Trophoblast cell (in vitro differentiated cells and primary cell): ENCODE measurements around the gene BRD3OS.

Experiments used
- DNase-seq, 2 donors: peaks; one replicate each; pipeline ENCODE4 v3.0.0-alpha.2; 2016
- H2AFZ ChIP-seq: 2 replicates; pipeline ENCODE4 v1.6.1; 2013; ENCODE audit warnings: low read length, moderate library complexity, mild to moderate bottlenecking; ENCODE audit not compliant: insufficient read depth, poor library complexity
- H2AK5ac ChIP-seq: 2 replicates; pipeline ENCODE4 v1.6.1; 2013; ENCODE audit warnings: mild to moderate bottlenecking, low read length
- H2BK120ac ChIP-seq: 2 replicates; pipeline ENCODE4 v1.6.1; 2013; ENCODE audit warnings: low read length, mild to moderate bottlenecking, moderate library complexity; ENCODE audit not compliant: insufficient read depth, poor library complexity
- H2BK12ac ChIP-seq: 2 replicates; pipeline ENCODE4 v1.6.1; 2013; ENCODE audit warnings: mild to moderate bottlenecking, low read length, moderate library complexity
- H2BK5ac ChIP-seq: 2 replicates; pipeline ENCODE4 v1.6.1; 2013; ENCODE audit warnings: low read length, low read depth, moderate library complexity, mild to moderate bottlenecking; ENCODE audit not compliant: poor library complexity
- H3K14ac ChIP-seq: 2 replicates; pipeline ENCODE4 v1.6.1; 2013; ENCODE audit warnings: mild to moderate bottlenecking, low read length
- H3K18ac ChIP-seq: 2 replicates; pipeline ENCODE4 v1.6.1; 2013; ENCODE audit warnings: mild to moderate bottlenecking, low read length
- H3K23ac ChIP-seq: 2 replicates; pipeline ENCODE4 v1.6.1; 2013; ENCODE audit warnings: low read length
- H3K27ac ChIP-seq: 2 replicates; pipeline ENCODE4 v1.5.1; 2013; ENCODE audit warnings: low read depth, mild to moderate bottlenecking, inconsistent platforms, low read length, moderate library complexity
- H3K27me3 ChIP-seq: 2 replicates; pipeline ENCODE4 v1.6.1; 2013; ENCODE audit warnings: inconsistent platforms, mild to moderate bottlenecking, low read length, moderate library complexity; ENCODE audit not compliant: insufficient read depth
- H3K36me3 ChIP-seq, 2 experiments: 1 replicate in 1 of 2; 2 replicates in 1 of 2; pipeline ENCODE4 v1.6.1; 2013; ENCODE audit warnings: low read length in 2 of 2, mild to moderate bottlenecking in 2 of 2, moderate library complexity in 1 of 2; ENCODE audit not compliant: insufficient read depth in 2 of 2, control insufficient read depth in 1 of 2
- H3K4ac ChIP-seq: 2 replicates; pipeline ENCODE4 v1.6.1; 2013; ENCODE audit warnings: low read depth, mild to moderate bottlenecking, low read length, moderate library complexity
- H3K4me1 ChIP-seq, 2 experiments: 1 replicate in 1 of 2; 2 replicates in 1 of 2; pipeline ENCODE4 v1.6.1; 2013; ENCODE audit warnings: low read length in 2 of 2, mild to moderate bottlenecking in 2 of 2, moderate library complexity in 1 of 2; ENCODE audit not compliant: insufficient read depth in 2 of 2, control insufficient read depth in 1 of 2
- H3K4me2 ChIP-seq: 2 replicates; pipeline ENCODE4 v1.6.1; 2013; ENCODE audit warnings: inconsistent platforms, mild to moderate bottlenecking, low read length, moderate library complexity
- H3K4me3 ChIP-seq: 2 replicates; pipeline ENCODE4 v1.5.1; 2013; ENCODE audit warnings: mild to moderate bottlenecking, low read depth, low read length, inconsistent platforms
- H3K79me1 ChIP-seq: one replicate; pipeline ENCODE4 v1.6.1; 2013; ENCODE audit warnings: low read length
- H3K79me2 ChIP-seq: 2 replicates; pipeline ENCODE4 v1.6.1; 2013; ENCODE audit warnings: low read length, mild to moderate bottlenecking; ENCODE audit not compliant: control insufficient read depth, insufficient read depth, poor library complexity
- H3K9ac ChIP-seq: 2 replicates; pipeline ENCODE4 v1.6.1; 2013; ENCODE audit warnings: mild to moderate bottlenecking, low read length
- H3K9me3 ChIP-seq: 2 replicates; pipeline ENCODE4 v1.6.1; 2013; ENCODE audit warnings: low read depth, mild to moderate bottlenecking, control low read depth, inconsistent platforms, low read length; ENCODE audit not compliant: insufficient read depth
- H4K12ac ChIP-seq: 2 replicates; pipeline ENCODE4 v1.6.1; 2013; ENCODE audit warnings: low read depth, mild to moderate bottlenecking, low read length, moderate library complexity
- H4K8ac ChIP-seq: 2 replicates; pipeline ENCODE4 v1.6.1; 2013; ENCODE audit warnings: low read depth, mild to moderate bottlenecking, low read length, moderate library complexity
- H4K91ac ChIP-seq: one replicate; pipeline ENCODE4 v1.6.1; 2013; ENCODE audit warnings: low read depth, mild to moderate bottlenecking, low read length, moderate library complexity
- WGBS: extraction: QIAGEN DNeasy Blood & Tissue Kit; methylation state at CpG from one replicate; pipeline ENCODE4 v1.1.7; 2013; ENCODE audit warnings: missing lambda C conversion rate; ENCODE audit not compliant: insufficient read length, insufficient coverage; ENCODE audit errors: extremely low coverage; 5-methylcytosine and 5-hydroxymethylcytosine counted together

The BRD3OS gene

DNA sequence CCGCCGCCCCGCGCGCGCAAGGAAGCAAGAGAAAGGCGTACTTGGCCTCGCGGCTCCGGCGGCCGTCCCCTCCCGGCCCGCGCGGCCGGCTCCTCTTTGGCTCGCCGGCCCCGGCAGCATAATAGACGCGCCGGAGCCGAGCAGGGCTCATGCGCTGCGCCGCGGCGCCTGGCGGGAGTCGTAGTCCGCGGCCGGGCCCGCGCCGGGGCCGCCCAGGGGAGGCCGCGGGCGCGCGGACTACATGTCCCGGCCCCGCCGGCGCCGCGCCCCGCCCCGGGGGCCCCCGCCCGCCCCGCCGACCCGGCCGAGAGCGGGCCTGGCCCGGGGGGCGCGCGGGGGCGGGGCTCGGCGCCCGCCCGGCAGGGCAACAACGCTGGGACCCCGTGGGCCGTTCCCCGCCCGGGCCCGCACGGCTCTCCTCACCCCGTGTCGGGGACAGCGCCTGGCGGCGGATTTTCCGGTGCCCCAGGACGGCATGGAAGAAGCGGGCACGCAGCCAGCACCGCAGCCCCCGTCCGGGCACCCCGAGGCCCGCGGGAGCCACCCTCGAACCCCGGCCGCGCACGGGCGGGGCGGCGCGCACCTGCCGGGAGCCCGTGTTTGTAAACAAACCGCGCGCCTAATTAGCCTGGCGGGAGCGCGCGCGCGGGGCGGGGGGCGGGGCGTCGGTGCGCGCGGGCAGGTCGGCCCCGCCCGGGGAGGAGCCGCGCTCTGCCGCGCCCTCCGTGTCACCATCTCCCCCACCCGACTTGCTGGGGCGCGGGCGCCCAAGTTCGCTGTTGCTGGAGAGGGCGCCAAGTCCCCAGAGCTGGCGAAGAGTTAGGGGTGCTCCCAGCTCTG lies 42.8 kb downstream of the BRD3OS start, which contains the start of gene BRD3:
TSS of gene BRD3 (minus strand) at position 123 of the 840 bp plus-strand sequence. CDS start 14,549 bp downstream, outside the sequence.
- peak within 1 kb of the TSS; percentile 97 for H2AK5ac ChIP-seq
- H3K79me1 ChIP-seq = peaks cover 12% of the 10 kb centered on the region
- H3K18ac ChIP-seq = peak within 1 kb of the TSS; percentile 90
- H4K8ac ChIP-seq = peak within 1 kb of the TSS; percentile 89
- peak within 1 kb of the TSS; percentile 58 for H2BK5ac ChIP-seq
- H3K14ac ChIP-seq = peak within 1 kb of the TSS; percentile 93
- H2BK120ac ChIP-seq = peak within 1 kb of the TSS; percentile 80
- no peaks in the 10 kb centered on the region for H3K27me3 ChIP-seq
- no CpG with 5 or more reads among the region's 131 CpGs for WGBS
- peak within 1 kb of the TSS; percentile 95 for H2AFZ ChIP-seq
- H4K91ac ChIP-seq = peak within 1 kb of the TSS; percentile 91
- H3K4me2 ChIP-seq = peak within 1 kb of the TSS; percentile 99
- peaks cover 0 to 7% of the 10 kb centered on the region in 2 experiments for H3K36me3 ChIP-seq
- H3K27ac ChIP-seq = peak within 1 kb of the TSS; percentile 77
- peak within 1 kb of the TSS; percentile 96 for H3K9ac ChIP-seq
- peak within 1 kb of the TSS; percentile 91 for H3K4me3 ChIP-seq
- H2BK12ac ChIP-seq = peak within 1 kb of the TSS; percentile 13
- peak within 1 kb of the TSS; percentile 99 for H3K4ac ChIP-seq
- H3K79me2 ChIP-seq = peaks cover 22% of the 10 kb centered on the region
- H3K9me3 ChIP-seq = peaks cover 8% of the 10 kb centered on the region
- H3K23ac ChIP-seq = no peak within 1 kb of the TSS
- H4K12ac ChIP-seq = peak within 1 kb of the TSS; percentile 92
- peaks cover 5 to 9% of the 10 kb centered on the region in 2 experiments for H3K4me1 ChIP-seq
- DNase-seq = peak; percentile 78 to 92

- H3K79me1 ChIP-seq = peaks cover 12% of the 10 kb centered on the region
- peak; percentile 14 to 44 for DNase-seq
- no peak overlapping the region for H2BK5ac ChIP-seq
- no peak overlapping the region for H3K18ac ChIP-seq
- H3K79me2 ChIP-seq = peaks cover 21% of the 10 kb centered on the region
- peak overlapping the region; percentile 74 for H4K8ac ChIP-seq
- H4K91ac ChIP-seq = peak overlapping the region; percentile 39
- peak overlapping the region; percentile 24 for H2BK120ac ChIP-seq
- H3K4me3 ChIP-seq = peak overlapping the region; percentile 82
- peak overlapping the region; percentile 11 for H3K27ac ChIP-seq
- no peak overlapping the region for H2BK12ac ChIP-seq
- H2AK5ac ChIP-seq = no peak overlapping the region
- H3K36me3 ChIP-seq = peaks cover 0 to 2% of the 10 kb centered on the region in 2 experiments
- H3K9ac ChIP-seq = peak overlapping the region; percentile 88
- peak overlapping the region; percentile 99 for H3K4me2 ChIP-seq
- H4K12ac ChIP-seq = peak overlapping the region; percentile 52
- whole genome bisulfite sequencing = no CpG with 5 or more reads among the region's 31 CpGs
- H3K4ac ChIP-seq = no peak overlapping the region
- H3K9me3 ChIP-seq = peaks cover 11% of the 10 kb centered on the region
- no peak overlapping the region for H3K14ac ChIP-seq
- H3K27me3 ChIP-seq = no peaks in the 10 kb centered on the region
- peaks cover 3 to 7% of the 10 kb centered on the region in 2 experiments for H3K4me1 ChIP-seq
- H2AFZ ChIP-seq = peak overlapping the region; percentile 95
- H3K23ac ChIP-seq = no peak overlapping the region
These were observed 43.6 kb downstream of the BRD3OS start for GRCh38 chr9:134068744-134069479.

DNA sequence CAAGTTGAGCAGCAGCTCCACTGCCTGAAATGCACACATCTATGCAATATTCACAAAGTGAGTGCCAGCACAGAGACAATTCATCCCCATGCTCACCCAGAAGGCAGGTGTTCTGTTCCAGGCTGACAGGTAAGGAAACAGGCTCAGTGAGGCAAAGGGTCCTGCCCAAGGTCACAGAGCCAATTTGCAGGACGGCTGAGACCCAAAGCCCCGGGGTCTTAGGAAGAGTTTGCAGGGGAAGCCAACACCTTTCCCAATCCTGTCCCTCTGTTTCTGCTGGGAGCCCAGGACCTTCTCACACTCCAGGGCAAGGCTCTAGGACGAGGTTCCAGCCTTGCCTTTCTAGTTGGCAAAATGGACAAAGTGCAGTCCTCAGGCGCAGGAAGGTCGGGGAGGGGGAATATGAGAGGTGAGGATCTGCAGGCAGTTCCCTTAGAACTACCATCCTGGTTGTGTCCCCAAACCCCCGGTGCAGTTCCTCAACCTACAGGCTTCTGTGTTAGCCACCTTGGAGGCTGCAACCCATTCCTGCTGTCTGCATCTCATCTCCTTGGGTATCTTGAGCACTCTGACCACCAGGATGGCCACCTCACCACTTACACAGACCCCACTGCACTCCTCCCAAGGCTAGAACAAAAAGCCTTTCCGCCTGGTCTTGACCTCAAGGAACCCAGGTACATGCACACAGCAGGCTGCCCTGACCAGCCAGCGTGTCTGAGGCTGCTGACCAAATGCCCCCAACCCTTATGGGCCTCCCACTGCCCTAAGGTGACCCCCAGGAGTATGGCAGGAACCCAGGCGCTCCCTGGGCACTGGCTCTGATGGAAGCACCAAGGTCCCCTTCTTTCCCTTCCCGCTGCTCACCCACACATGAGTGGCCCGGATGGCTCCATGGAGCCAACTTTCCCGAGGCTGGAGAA lies 44.5 kb downstream of the BRD3OS start:
- DNase-seq = no peak
- H3K4me1 ChIP-seq = peaks cover 3 to 7% of the 10 kb centered on the region in 2 experiments
- no peak overlapping the region for H3K4me2 ChIP-seq
- peaks cover 11% of the 10 kb centered on the region for H3K9me3 ChIP-seq
- no peak overlapping the region for H2BK120ac ChIP-seq
- no peak overlapping the region for H2AK5ac ChIP-seq
- H4K8ac ChIP-seq = no peak overlapping the region
- H3K36me3 ChIP-seq = no peaks in the 10 kb centered on the region
- no peak overlapping the region for H3K14ac ChIP-seq
- H3K23ac ChIP-seq = no peak overlapping the region
- H3K27ac ChIP-seq = no peak overlapping the region
- WGBS = no CpG with 5 or more reads among the region's 12 CpGs
- no peak overlapping the region for H4K12ac ChIP-seq
- H3K18ac ChIP-seq = no peak overlapping the region
- H3K79me2 ChIP-seq = peaks cover 19% of the 10 kb centered on the region
- no peak overlapping the region for H2BK5ac ChIP-seq
- no peak overlapping the region for H2BK12ac ChIP-seq
- H3K4ac ChIP-seq = no peak overlapping the region
- no peak overlapping the region for H4K91ac ChIP-seq
- H2AFZ ChIP-seq = no peak overlapping the region
- no peaks in the 10 kb centered on the region for H3K27me3 ChIP-seq
- no peak overlapping the region for H3K4me3 ChIP-seq
- no peak overlapping the region for H3K9ac ChIP-seq
- H3K79me1 ChIP-seq = peaks cover 12% of the 10 kb centered on the region

GRCh38 chr9:134071149-134071548 lies 45.9 kb downstream of the BRD3OS start:
- no peak overlapping the region for H2BK120ac ChIP-seq
- no peak overlapping the region for H2AK5ac ChIP-seq
- H3K4ac ChIP-seq = no peak overlapping the region
- no peak overlapping the region for H2BK12ac ChIP-seq
- no peak overlapping the region for H4K12ac ChIP-seq
- H4K8ac ChIP-seq = no peak overlapping the region
- no peak overlapping the region for H3K27ac ChIP-seq
- peaks cover 0 to 2% of the 10 kb centered on the region in 2 experiments for H3K4me1 ChIP-seq
- H2AFZ ChIP-seq = no peak overlapping the region
- H3K18ac ChIP-seq = no peak overlapping the region
- H3K9ac ChIP-seq = no peak overlapping the region
- no peak overlapping the region for H4K91ac ChIP-seq
- H3K27me3 ChIP-seq = no peaks in the 10 kb centered on the region
- no peak overlapping the region for H3K4me2 ChIP-seq
- peak in 1 of 2 donors; percentile 30 for DNase-seq
- no peak overlapping the region for H3K14ac ChIP-seq
- H3K79me1 ChIP-seq = peaks cover 12% of the 10 kb centered on the region
- H3K4me3 ChIP-seq = no peak overlapping the region
- no peaks in the 10 kb centered on the region for H3K36me3 ChIP-seq
- H3K79me2 ChIP-seq = peaks cover 12% of the 10 kb centered on the region
- H2BK5ac ChIP-seq = no peak overlapping the region
- H3K23ac ChIP-seq = no peak overlapping the region
- H3K9me3 ChIP-seq = peaks cover 11% of the 10 kb centered on the region
- no CpG with 5 or more reads among the region's 12 CpGs for WGBS
